NCI-H2196 (cell line): ENCODE results near the gene SH3RF2.
"Not testable (repeated sequence)": the region's sequence is repeated elsewhere in the genome, so short reads cannot be mapped to it uniquely, and the experiment has no call there.

Experiments used
- DNase-seq: peaks from one replicate; lab custom pipeline; 2025; ENCODE audit not compliant: unreplicated experiment; lab: John Stamatoyannopoulos, UW

Gene SH3RF2, protein sequence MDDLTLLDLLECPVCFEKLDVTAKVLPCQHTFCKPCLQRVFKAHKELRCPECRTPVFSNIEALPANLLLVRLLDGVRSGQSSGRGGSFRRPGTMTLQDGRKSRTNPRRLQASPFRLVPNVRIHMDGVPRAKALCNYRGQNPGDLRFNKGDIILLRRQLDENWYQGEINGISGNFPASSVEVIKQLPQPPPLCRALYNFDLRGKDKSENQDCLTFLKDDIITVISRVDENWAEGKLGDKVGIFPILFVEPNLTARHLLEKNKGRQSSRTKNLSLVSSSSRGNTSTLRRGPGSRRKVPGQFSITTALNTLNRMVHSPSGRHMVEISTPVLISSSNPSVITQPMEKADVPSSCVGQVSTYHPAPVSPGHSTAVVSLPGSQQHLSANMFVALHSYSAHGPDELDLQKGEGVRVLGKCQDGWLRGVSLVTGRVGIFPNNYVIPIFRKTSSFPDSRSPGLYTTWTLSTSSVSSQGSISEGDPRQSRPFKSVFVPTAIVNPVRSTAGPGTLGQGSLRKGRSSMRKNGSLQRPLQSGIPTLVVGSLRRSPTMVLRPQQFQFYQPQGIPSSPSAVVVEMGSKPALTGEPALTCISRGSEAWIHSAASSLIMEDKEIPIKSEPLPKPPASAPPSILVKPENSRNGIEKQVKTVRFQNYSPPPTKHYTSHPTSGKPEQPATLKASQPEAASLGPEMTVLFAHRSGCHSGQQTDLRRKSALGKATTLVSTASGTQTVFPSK

DNA sequence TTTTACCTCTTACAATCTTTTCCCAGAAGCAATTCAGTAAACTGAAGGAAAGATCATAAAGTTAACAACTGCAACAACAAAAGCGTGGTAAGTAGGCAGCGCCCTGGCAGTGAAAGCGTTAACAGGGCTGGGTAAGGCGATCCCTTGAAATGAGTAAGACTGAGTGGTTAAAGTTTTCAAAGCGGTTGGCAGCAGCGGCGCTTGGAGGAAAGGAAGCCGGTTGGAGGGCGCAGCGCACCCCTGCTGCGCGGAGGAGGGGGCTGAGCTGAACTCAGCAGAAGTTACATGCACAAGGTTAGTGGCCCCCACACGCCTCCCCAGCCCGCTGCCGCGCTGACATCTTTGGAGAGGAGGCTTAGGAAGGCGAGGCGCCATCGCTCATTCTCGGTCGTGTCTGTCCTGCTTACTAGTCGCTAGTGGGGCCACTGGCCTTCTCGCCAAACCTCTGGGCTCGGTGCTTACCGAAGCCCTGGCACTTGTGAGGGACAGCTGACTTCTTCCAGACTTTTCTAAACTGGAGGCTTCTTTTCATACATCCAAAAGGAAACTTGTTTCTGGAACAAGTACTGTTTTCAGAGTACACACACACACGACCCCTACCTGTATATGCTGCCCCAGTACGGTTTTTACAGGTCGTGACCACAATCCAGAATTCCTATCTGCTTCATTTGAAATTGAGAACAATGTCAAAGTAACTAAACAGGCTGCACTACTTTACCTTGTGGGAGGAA lies at the start of gene SH3RF2:
Gene SH3RF2, plus strand, starts transcription at position 178 of the 731 bp plus-strand sequence. CDS start 1,351 bp downstream, outside the sequence.
- DNase-seq = no peak

DNA sequence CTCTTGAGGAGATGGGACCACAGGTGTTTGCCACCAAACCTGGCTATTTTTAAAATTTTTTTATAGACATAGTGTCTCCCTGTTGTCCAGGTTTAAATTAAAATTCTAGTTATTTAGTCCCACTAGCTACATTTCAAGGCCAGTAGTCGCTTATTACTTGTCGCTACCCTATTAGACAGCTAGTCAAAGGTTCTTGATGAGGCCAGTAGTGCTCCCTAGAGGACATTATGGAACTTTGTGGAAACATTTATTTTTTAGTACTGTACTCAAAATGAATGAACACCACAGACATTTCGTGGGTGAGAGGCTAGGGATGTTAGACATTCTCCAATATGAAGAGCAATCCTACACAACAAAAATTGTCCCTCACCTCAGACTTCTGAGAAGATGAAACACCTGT lies 49.2 kb upstream of the SH3RF2 start:
- DNase-seq = no peak

DNA sequence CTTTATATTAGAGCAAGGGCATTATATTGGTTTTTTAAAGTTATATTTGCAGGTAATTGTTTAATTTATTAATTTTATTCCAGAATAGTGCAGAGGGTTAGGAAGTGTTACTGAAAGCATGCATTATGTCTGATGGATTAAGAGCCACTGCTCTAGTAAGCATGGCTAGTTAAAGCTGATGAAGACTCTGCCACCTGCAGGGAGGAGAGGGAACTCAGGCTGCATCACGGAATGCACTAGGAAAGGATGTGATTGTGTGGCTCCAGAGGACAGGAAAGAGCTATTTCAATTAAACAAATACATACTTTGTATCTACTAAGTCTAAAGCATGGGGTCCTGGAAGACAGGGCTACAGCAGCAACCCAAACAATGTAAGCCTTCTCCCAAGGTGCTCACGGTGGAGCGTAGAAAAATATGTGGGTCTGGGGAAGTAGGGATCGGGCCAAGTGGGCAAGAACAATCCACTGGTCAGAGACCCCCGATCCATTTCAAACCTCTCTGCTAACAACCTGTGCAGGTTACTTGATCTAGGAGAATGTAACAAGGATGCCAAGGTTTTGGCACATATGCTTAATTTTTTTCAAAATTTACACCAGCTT lies 48.3 kb upstream of the SH3RF2 start:
- DNase-seq = peak; percentile 21

DNA sequence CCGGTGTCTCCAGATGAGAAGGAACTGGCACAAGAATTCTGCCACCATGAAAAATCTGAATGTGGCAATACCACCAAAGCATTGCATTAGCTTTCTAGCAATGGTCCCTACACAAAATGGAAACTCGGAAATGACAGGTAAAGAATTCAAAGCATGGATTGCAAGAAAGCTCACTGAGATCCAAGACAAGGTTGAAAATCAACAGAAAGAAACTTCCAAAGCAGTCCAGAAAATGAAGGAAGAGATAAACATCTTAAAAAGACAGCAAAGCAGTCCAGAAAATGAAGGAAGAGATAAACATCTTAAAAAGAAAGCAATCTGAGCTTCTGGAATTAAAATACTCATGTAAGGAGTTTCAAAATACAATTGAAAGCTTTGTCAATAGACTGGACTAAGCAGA lies 46.8 kb upstream of the SH3RF2 start:
- DNase-seq = no peak

DNA sequence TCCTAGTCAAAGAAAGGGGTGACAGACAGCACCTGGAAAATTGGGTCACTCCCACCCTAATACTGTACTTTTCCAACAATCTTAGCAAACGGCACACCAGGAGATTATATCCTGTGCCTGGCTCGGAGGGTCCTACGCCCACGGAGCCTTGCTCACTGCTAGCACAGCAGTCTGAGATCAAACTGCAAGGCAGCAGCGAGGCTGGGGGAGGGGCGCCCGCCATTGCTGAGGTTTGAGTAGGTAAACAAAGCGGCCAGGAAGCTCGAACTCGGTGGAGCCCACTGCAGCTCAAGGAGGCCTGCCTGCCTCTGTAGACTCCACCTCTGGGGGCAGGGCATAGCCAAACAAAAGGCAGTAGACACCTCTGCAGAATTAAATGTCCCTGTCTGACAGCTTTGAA lies 45.0 kb upstream of the SH3RF2 start:
- not testable (repeated sequence) for DNase-seq

DNA sequence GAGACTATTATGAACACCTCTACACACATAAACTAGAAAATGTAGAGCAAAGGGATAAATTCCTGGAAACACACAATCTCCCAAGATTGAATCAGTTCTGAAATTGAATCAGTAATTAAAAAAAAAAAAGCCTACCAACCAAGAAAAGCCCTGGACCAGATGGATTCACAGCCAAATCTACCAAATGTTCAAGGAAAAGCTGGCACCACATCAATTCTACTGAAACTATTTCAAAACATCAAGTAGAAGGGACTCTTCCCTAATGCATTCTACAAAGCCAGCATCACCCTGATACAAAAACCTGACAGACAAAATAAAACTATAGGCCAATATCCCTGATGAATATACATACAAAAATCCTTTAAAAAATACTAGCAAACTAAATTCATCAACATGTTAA lies 38.2 kb upstream of the SH3RF2 start:
- DNase-seq = no peak

DNA sequence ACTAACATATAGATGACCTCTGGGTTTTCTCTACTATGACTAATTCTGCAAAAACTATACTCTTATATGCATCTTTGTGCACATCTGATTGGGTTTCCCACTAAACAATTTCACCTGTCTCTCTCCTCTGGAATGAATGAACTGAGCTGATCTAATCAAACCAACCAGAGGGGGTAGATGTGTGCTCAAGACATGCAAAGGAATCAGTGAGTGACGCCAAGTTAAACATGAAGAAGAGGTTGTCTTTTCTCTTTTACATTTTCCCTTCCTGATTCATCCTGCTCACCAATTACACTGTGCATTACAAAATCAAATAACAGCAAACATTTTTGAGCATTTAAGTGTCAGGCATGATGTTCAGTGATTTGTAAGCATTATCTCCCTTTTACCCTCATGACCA lies 34.0 kb upstream of the SH3RF2 start:
- DNase-seq = no peak

DNA sequence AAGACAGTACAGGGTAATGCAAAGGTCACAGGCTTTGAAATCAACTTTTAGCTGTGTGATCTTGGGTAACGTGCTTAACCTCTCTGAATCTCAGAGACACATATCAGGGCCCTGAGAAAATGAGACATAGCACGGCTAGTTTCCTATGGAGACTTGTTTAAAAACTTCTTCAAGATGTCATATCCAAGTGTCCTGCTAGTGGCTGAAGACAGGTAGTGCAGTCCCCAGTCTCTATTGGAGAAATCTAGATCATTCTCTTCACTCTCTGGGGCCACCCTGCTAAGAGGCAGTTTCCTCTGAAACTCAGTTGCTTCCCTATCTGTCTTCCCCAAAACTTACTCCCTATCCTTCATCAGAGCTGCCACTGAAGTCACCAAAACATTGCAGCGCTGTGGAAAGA lies 33.3 kb upstream of the SH3RF2 start:
- no peak for DNase-seq

DNA sequence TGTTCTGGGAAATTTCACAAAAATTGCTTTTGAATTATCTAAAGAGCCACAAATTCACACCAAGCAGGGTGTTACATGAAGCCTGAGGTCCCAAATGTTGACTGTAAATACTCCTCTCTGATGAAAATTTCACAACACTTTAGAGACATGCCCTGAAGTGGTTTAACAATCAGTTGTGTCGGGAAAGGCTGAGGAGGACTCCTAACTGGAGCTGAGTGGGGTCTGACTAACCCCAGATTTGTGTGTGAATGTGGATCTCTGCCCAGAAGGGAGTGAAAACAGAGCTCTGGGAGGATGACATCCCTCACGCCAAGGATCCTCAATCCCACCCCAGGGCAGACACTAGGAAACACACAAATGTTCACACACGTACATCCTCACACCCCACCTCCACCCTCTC lies 32.5 kb upstream of the SH3RF2 start:
- DNase-seq = no peak

DNA sequence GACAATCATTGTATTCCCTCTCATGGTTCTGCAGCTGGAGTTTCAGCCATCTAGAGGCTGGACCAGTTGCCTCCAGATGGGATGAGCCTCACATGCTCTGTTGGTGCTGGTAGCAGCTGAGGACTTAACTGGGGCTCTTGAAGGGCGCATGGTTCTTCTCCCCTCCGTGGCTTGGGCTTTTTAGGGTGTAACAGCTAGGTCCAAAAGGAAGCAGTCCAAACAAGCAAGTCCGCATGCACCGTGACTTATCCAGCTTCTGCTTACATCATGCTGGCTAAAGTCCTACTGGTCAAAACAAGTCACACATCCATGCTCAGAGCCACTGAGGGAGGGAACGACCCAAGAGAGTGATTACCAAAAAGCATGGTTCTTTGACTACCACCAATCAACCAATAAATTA lies 31.6 kb upstream of the SH3RF2 start:
- DNase-seq = no peak

DNA sequence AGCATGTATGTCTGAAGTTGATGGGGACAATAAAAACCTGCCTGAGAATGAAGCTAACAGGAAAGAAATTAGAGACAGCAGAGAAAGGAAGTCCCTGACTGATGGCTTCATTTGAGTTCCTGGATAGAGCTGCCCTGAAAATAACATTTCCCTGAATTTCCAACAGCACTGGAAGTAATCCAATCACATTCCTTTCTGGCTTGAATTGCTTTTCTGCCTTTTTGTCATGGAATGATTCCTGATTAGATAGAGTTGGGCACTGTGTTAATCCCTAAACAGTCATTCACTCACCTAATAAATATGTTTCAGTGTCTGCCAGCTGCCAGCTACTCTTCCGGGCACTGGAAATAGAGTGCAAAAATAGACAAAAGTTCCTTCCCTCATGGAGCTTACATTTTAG lies 30.0 kb upstream of the SH3RF2 start:
- DNase-seq = no peak

DNA sequence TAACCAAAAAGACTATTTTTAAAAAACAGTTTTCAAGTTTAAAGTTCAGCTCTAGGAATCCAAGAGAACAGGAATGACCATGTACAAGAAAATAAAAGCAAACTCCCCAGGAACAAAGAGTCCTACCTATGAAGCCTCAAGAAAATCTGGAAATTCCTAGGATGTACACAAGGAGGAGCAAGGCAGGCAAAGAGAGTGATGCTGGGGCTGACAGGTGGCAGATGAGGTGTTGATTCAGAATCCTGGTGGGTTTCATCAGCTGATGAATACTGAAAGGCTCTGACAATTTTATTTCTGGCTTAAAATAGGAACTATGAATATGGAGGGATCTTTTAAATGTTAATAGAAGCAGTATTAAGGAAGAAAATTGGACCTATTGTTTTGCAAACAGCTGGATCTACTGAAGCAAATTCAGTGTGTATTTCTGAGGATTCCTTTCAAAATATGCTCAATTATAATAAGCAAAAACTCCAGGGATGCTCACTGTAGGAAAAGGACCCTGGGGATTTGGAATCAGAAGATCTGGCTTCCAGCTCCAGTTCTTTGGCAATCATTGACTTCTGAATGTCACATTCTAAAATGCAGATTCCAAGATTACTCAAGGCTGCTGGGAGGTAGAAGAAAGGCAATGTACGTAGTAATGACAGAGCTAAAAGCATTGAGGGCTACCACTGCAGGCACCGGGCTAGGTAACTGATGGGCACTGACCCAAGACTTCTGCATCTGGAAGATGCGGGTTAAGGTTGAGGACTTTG lies 28.0 kb upstream of the SH3RF2 start:
- no peak for DNase-seq

DNA sequence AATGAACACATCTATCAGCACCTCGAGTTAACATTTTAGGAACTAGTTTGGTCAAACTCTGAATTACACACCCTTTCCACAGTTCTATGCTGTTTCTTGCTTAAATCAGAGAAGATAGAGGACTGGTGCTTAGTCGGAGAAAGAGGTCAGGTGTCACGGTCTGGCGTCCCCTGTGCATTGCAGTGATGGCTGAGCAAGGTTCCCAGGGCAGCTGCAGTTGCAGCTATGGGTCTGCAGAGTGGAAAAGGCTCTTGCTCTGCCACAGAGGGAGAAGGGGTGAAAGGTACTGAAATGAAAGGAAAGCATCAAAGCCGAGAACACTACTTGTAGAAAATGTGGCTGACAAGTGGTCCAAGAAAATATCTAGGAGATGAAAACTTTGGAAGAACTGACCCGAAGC lies 25.2 kb upstream of the SH3RF2 start:
- DNase-seq = no peak

DNA sequence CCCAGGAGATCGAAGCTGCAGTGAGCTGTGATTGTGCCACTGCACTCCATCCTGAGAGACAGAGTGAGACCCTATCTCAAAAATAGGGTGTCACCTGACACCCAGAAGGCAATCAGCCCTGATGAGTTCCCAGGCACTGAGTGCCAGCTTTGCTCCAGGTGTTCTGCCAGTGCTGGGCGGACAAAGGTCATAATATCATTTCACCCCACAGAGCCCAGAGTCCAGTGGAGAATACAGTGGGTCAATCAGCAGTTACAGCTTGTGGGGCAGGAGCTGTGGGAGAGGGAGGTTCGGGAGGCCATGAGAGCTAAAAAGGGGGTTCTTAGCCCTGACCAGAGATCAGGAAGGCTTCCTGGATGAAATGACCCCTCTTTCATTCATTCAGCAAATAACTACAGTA lies 24.4 kb upstream of the SH3RF2 start:
- no peak for DNase-seq

DNA sequence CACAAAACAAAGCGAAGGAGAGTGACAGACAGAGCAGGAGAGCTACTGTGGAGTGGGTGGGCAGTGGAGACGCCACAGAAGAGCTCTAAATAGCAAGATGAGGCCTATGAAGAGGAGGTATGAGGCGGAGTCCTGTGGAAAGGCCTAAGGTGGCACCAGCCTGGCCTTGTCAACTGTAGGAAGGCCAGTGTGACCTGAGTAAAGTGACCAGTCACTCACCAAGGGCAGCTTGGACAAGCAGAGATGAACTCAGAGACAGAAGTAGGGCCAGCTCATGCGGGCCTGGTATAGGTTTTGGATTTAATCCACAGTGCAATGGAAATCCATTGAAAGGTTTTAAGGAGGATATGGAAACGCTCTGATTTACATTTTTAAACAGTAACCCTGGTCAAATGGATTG lies 23.8 kb upstream of the SH3RF2 start:
- no peak for DNase-seq

DNA sequence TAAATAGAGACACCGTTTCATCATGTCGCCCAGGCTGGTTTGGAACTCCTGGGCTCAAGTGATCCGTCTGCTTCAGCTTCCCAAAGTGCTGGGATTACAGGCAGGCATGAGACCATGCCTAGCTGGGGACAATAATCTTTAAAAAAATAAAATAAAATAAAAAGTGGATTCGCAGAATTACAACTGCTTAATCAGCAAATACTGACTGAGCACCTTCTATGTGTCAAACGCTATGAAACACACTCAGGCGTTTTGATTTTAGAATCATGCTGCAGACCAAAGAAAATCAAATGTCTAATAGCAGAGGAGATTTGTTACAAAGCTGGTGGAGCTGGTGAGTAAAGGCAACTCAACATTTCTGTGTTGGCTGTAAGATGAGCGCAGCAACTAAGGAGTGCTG lies 22.7 kb upstream of the SH3RF2 start:
- DNase-seq = no peak

DNA sequence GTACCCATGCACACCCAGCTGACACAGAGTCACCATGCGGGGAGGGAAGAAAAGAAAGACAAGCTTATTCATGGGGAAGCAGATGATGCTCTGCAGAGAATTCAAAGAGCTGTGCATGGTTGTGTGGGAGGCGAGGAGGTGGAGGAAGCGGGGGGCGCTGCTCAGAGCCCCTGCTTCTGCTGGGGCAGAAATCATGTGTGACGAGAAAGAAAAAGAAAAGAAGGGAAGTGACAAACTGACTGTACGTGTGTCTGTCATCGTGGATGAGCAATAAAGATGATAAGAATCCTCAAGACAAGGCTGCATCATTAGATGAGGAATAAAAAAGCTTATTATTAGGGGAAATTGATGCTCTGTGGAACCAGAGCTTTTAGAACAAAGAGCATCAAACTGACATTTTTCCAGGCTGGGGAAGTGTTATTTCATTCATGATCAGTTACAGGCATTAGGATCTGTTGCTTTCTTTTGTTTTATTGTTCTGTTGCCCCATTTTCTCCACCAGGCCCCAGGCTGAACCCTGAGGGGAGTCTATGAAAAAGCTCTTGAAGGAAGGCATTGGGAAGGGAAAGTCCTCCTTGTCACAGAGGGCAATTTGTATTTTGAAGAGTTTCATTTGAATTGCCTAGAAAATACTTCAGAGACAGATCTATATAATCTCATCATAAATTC lies 20.3 kb upstream of the SH3RF2 start:
- no peak for DNase-seq

DNA sequence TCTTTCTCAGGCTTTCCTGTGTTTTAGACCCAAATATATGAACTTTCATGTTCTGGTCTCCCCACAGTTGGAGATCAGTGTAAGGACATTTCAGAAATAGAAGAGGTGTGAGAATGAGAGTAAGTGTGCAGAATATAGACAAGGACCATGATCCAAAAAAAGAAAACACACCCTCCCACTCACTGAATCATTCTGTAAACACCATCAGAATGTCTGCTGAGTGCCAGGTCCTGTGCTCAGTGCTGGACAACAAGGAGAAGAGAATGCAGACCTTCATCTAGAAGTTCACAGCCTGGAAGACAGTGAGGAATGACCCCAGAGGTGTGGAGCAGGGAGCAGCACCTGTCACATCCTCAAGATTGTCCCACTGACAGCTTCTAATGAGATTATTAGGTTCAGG lies 19.1 kb upstream of the SH3RF2 start:
- DNase-seq = no peak

DNA sequence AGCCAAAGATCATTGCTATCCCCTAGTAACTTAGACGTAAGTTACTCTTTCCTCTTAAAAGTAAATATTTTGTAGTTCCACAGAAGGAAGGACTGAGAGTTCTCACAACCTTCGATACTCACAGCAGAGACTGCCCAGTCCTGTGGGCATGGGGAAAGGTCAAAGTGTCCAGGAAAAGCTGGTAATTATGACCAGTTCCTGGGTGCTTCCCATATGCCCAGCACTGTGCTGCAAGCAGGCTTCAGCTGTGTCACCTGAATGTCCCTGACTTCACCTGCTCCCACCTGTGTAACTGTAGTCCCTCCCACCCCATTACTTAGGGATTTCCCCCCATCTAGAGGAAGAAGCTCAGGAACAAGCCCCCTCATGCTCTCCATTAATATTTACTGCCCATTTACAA lies 18.0 kb upstream of the SH3RF2 start:
- no peak for DNase-seq

DNA sequence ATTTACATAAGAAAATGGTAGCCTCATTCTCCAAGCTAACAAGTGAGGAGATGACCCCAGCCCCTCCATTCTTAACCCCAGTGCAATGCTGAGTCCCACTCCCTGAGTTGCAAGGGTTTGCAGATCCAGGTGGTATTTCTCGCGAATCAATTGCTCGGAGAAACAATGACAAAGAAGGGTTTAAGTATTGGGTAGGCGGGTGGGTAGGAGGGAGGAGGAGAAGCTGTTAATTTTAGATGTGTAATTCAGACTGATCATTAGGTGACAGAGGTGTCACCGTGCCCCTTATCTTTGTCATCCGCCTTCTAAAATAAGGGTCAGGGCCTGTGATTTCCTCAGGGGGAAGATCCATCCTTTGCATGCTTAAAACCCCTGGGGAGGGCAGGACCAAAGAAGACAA lies 17.0 kb upstream of the SH3RF2 start:
- DNase-seq = no peak
